H1 (cell line): ENCODE data around the gene NUP107. TPM values are rescaled to one million over a fixed set of nuclear protein-coding genes. Genes with fewer than 3 reads are reported as not detected.

Experiments used
- CTCF ChIA-PET: fragments of 300-600 bp; sonication (Branson Sonifier 250); formaldehyde crosslinking; loops from one replicate; lab custom pipeline; 2021; ENCODE audit not compliant: partially characterized antibody; lab: Charles Lee
- POLR2A ChIA-PET: fragments of 300-600 bp; sonication (Branson Sonifier 250); formaldehyde crosslinking; loops from one replicate; lab custom pipeline; 2021; ENCODE audit warnings: inconsistent platforms; ENCODE audit not compliant: partially characterized antibody; lab: Charles Lee
- DNase-seq, 2 experiments: peaks; one replicate each; pipeline versions ENCODE4 v3.0.0 to v3.0.0-alpha.2; 2010 to 2022; ENCODE audit warnings: low spot score in 2 of 2, low read depth in 1 of 2, mixed read lengths in 1 of 2
- FAIRE-seq: peaks from 2 replicates; lab custom pipeline; 2011; peaks lifted over from hg19 to GRCh38; lab: Jason Lieb, UNC
- H2AFZ ChIP-seq: 2 replicates; pipeline ENCODE4 v1.8.1; 2012; ENCODE audit warnings: low read length, inconsistent platforms
- H2AK5ac ChIP-seq: 2 replicates; pipeline ENCODE4 v1.6.1; 2013; ENCODE audit warnings: low read depth, low read length
- H2BK120ac ChIP-seq: replicated peaks from 2 replicates; pipeline ENCODE3; 2013; ENCODE audit warnings: low read depth, low read length, inconsistent platforms
- H2BK12ac ChIP-seq: 2 replicates; pipeline ENCODE4 v1.6.1; 2013; ENCODE audit warnings: low read depth, low read length
- H2BK15ac ChIP-seq: 2 replicates; pipeline ENCODE4 v1.6.1; 2013; ENCODE audit warnings: low read length
- H2BK20ac ChIP-seq: 2 replicates; pipeline ENCODE4 v1.6.1; 2013; ENCODE audit warnings: low read length
- H2BK5ac ChIP-seq: 2 replicates; pipeline ENCODE4 v1.6.1; 2013; ENCODE audit warnings: low read depth, low read length
- H3K14ac ChIP-seq: 2 replicates; pipeline ENCODE4 v1.6.1; 2013; ENCODE audit warnings: inconsistent platforms; ENCODE audit not compliant: insufficient read length
- H3K18ac ChIP-seq: 2 replicates; pipeline ENCODE4 v1.6.1; 2013; ENCODE audit warnings: low read length; ENCODE audit errors: extremely low read depth
- H3K23ac ChIP-seq: 2 replicates; pipeline ENCODE4 v1.6.1; 2013; ENCODE audit warnings: inconsistent platforms; ENCODE audit not compliant: insufficient read length
- H3K23me2 ChIP-seq: 2 replicates; pipeline ENCODE4 v1.6.1; 2013; ENCODE audit warnings: low read depth, low read length
- H3K27ac ChIP-seq: 2 replicates; pipeline ENCODE4 v1.6.1; 2011; ENCODE audit warnings: low read depth, low read length, inconsistent platforms
- H3K27me3 ChIP-seq, 4 experiments: replicated peaks in 1 of 4; 1 replicate in 1 of 4; 2 replicates in 3 of 4; pipeline versions ENCODE4 v1.6.1 to v1.8.1; 2011 to 2013; ENCODE audit warnings: low read length in 3 of 4, mild to moderate bottlenecking in 3 of 4, inconsistent platforms in 2 of 4, mixed read lengths in 2 of 4, moderate library complexity in 1 of 4; ENCODE audit not compliant: control insufficient read depth in 3 of 4, insufficient read depth in 3 of 4; ENCODE audit errors: extremely low read depth in 1 of 4
- H3K36me3 ChIP-seq, 4 experiments: 2 replicates each; pipeline versions ENCODE4 v1.6.1 to v1.8.1; 2011 to 2013; ENCODE audit warnings: mild to moderate bottlenecking in 4 of 4, low read length in 3 of 4, moderate library complexity in 2 of 4, control low read depth in 1 of 4, inconsistent platforms in 1 of 4; ENCODE audit not compliant: insufficient read depth in 4 of 4, control insufficient read depth in 2 of 4
- H3K4ac ChIP-seq: replicated peaks from 2 replicates; pipeline ENCODE3; 2013; ENCODE audit warnings: low read length, low read depth, mixed read lengths, inconsistent platforms; ENCODE audit not compliant: insufficient read length
- H3K4me1 ChIP-seq, 4 experiments: replicated peaks in 1 of 4; 1 replicate in 1 of 4; 2 replicates in 3 of 4; pipeline versions ENCODE4 v1.6.1 to v1.8.1; 2011 to 2013; ENCODE audit warnings: low read length in 3 of 4, inconsistent platforms in 2 of 4, mixed read lengths in 1 of 4; ENCODE audit not compliant: insufficient read depth in 4 of 4, control insufficient read depth in 3 of 4
- H3K4me2 ChIP-seq, 2 experiments: 2 replicates each; pipeline versions ENCODE4 v1.6.1 to v1.8.1; 2011 to 2013; ENCODE audit warnings: low read depth in 2 of 2, low read length in 2 of 2, control low read depth in 1 of 2, inconsistent platforms in 1 of 2, mild to moderate bottlenecking in 1 of 2; ENCODE audit not compliant: insufficient read depth in 1 of 2
- H3K4me3 ChIP-seq, 4 experiments: fragments of 200-600, 300-600 bp in 1 of 4; sonication (generic), shearing (Covaris generic), sonication (Bioruptor Twin) in 1 of 4; 2 replicates each; pipeline versions ENCODE4 v1.5.1 to v1.8.1; 2011 to 2016; ENCODE audit warnings: low read length in 4 of 4, low read depth in 3 of 4, control low read depth in 2 of 4, inconsistent platforms in 2 of 4, mild to moderate bottlenecking in 2 of 4, mixed read lengths in 1 of 4, moderate library complexity in 1 of 4; ENCODE audit not compliant: insufficient read depth in 2 of 4; ENCODE audit errors: extremely low read depth in 1 of 4
- H3K56ac ChIP-seq: replicated peaks from 2 replicates; pipeline ENCODE3; 2013; ENCODE audit warnings: low read depth, mild to moderate bottlenecking, mixed read lengths, low read length, inconsistent platforms; ENCODE audit not compliant: insufficient read length
- H3K79me1 ChIP-seq: 2 replicates; pipeline ENCODE4 v1.6.1; 2013; ENCODE audit warnings: low read depth, low read length, control low read depth
- H3K79me2 ChIP-seq, 2 experiments: 2 replicates each; pipeline versions ENCODE4 v1.6.1 to v1.8.1; 2012 to 2013; ENCODE audit warnings: low read length in 2 of 2, mild to moderate bottlenecking in 2 of 2, inconsistent platforms in 1 of 2; ENCODE audit not compliant: insufficient read depth in 2 of 2, control insufficient read depth in 1 of 2
- H3K9ac ChIP-seq, 4 experiments: replicated peaks in 1 of 4; 1 replicate in 1 of 4; 2 replicates in 3 of 4; pipeline versions ENCODE4 v1.6.1 to v1.8.1; 2011 to 2013; ENCODE audit warnings: low read depth in 3 of 4, low read length in 3 of 4, control low read depth in 2 of 4, mild to moderate bottlenecking in 2 of 4, moderate library complexity in 2 of 4, inconsistent platforms in 1 of 4; ENCODE audit errors: extremely low read depth in 1 of 4
- H3K9me3 ChIP-seq, 2 experiments: 2 replicates each; pipeline versions ENCODE4 v1.6.1 to v1.8.1; 2012 to 2013; ENCODE audit warnings: mild to moderate bottlenecking in 2 of 2, moderate library complexity in 2 of 2, control low read depth in 1 of 2, inconsistent platforms in 1 of 2, low read depth in 1 of 2, low read length in 1 of 2, mixed read lengths in 1 of 2; ENCODE audit not compliant: insufficient read depth in 2 of 2
- H4K20me1 ChIP-seq, 2 experiments: replicated peaks in 1 of 2; 2 replicates each; pipeline versions ENCODE3 to v1.8.1; 2011 to 2013; ENCODE audit warnings: inconsistent platforms in 2 of 2, low read length in 2 of 2, mild to moderate bottlenecking in 1 of 2; ENCODE audit not compliant: insufficient read depth in 2 of 2, control insufficient read depth in 1 of 2
- H4K5ac ChIP-seq: 2 replicates; pipeline ENCODE4 v1.6.1; 2013; ENCODE audit warnings: low read length, low read depth, mixed read lengths, inconsistent platforms; ENCODE audit not compliant: insufficient read length
- H4K8ac ChIP-seq: 2 replicates; pipeline ENCODE4 v1.8.0; 2013; ENCODE audit warnings: mild to moderate bottlenecking, moderate library complexity, low read length, inconsistent platforms; ENCODE audit not compliant: insufficient read depth; ENCODE audit errors: extremely low read depth
- H4K91ac ChIP-seq: replicated peaks from 2 replicates; pipeline ENCODE3; 2013; ENCODE audit warnings: low read length, mixed read lengths, inconsistent platforms; ENCODE audit not compliant: insufficient read length
- CBX8 ChIP-seq: fragments of 300-800, 300-1000 bp; sonication (generic); IDR thresholded peaks from 2 replicates; pipeline ENCODE4 v1.7.1; 2016; ENCODE audit warnings: low read depth, low read length, borderline replicate concordance
- GABPA ChIP-seq: IDR thresholded peaks from 2 replicates; pipeline ENCODE4 v1.6.1; 2011; ENCODE audit warnings: mild to moderate bottlenecking, low read length, moderate library complexity, borderline replicate concordance; ENCODE audit not compliant: insufficient read depth
- GTF2F1 ChIP-seq: IDR thresholded peaks from 2 replicates; pipeline ENCODE4 v1.6.1; 2012; ENCODE audit warnings: low read depth, low read length, improper control_type of control experiment, borderline replicate concordance
- JUN ChIP-seq: IDR thresholded peaks from 2 replicates; pipeline ENCODE4 v1.6.1; 2011; ENCODE audit warnings: low read depth, mild to moderate bottlenecking, improper control_type of control experiment, low read length
- NANOG ChIP-seq: IDR thresholded peaks from 2 replicates; pipeline ENCODE4 v1.6.1; 2011; ENCODE audit warnings: low read length, low read depth, mild to moderate bottlenecking, inconsistent platforms; ENCODE audit not compliant: insufficient read depth, poor library complexity, severe bottlenecking
- POLR2A ChIP-seq, 2 experiments: IDR thresholded peaks; 1 replicate in 1 of 2; 2 replicates in 1 of 2; pipeline ENCODE4 v1.6.1; 2011; ENCODE audit warnings: low read depth in 2 of 2, low read length in 2 of 2, mild to moderate bottlenecking in 2 of 2; ENCODE audit errors: control extremely low read depth in 1 of 2
- SRF ChIP-seq: IDR thresholded peaks from 2 replicates; pipeline ENCODE4 v1.6.1; 2011; ENCODE audit warnings: mild to moderate bottlenecking, low read depth, low read length, moderate library complexity
- YY1 ChIP-seq: IDR thresholded peaks from 2 replicates; pipeline ENCODE4 v1.6.1; 2011; ENCODE audit warnings: low read depth, mild to moderate bottlenecking, low read length
- WGBS, 2 experiments: shearing (Covaris generic) in 1 of 2; methylation state at CpG; one replicate each; pipeline versions ENCODE4 v1.1.6 to v1.1.7; 2013 to 2015; ENCODE audit warnings: low lambda C conversion rate in 2 of 2, mixed read lengths in 2 of 2, inconsistent platforms in 1 of 2, low coverage in 1 of 2, missing lambda C conversion rate in 1 of 2; ENCODE audit not compliant: insufficient replicate concordance in 2 of 2, insufficient coverage in 1 of 2, insufficient read length in 1 of 2; ENCODE audit errors: extremely low coverage in 1 of 2, missing lambda C conversion rate in 1 of 2; 5-methylcytosine and 5-hydroxymethylcytosine counted together
- long read RNA-seq, 2 experiments: library from RNA in 1 of 2; library from capped mRNA in 1 of 2; stranded (forward); transcript quantifications; one replicate each; pipeline ENCODE4 v2.0.0, GENCODE V29; 2021; ENCODE audit warnings: inconsistent platforms in 1 of 2
- polyA minus RNA-seq, 3 experiments: library from RNA; depleted of rRNA, polyadenylated mRNA; stranded (reverse); fragments of >200 nt; gene quantifications; 1 replicate in 2 of 3; 2 replicates in 1 of 3; pipeline ENCODE4 v1.2.3, GENCODE V29; 2011
- polyA plus RNA-seq, 7 experiments: library from polyadenylated mRNA; depleted of rRNA in 3 of 7; stranded (reverse) in 5 of 7; unstranded in 2 of 7; fragments of >200 nt in 5 of 7; fragments of 200-250 nt in 2 of 7; gene quantifications; 1 replicate in 5 of 7; 2 replicates in 1 of 7; 4 replicates in 1 of 7; pipeline versions ENCODE4 v1.2.1 to v1.2.3, GENCODE V29; 2011 to 2013; ENCODE audit warnings: missing spikeins in 2 of 7, mixed read lengths in 2 of 7
- total RNA-seq: library from RNA; stranded (reverse); fragmentation: NEBNext Ultra II Directional; extraction: Animal tissue kit (Norgen Biotek cat#: 25700); gene quantifications from 2 replicates; pipeline ENCODE4 v1.2.1, GENCODE V29; 2021

NUP107 gene
- total RNA-seq (139 and 141 TPM in 2 replicates), polyA plus RNA-seq (2011; rRNA removed) (32.0 and 46.1 TPM in 2 replicates), polyA minus RNA-seq (2011; rRNA and poly(A)+ RNA removed) (98.6 and 138 TPM in 2 replicates)
- 75.2 TPM for polyA plus RNA-seq (2011; cell fraction: cytosol; rRNA removed)
- polyA plus RNA-seq (2011; cell fraction: nucleus; rRNA removed), result 34.4 TPM
- polyA plus RNA-seq (2012, experiment 1 of 2), result 78.0 to 149 TPM (median 100 TPM) in 4 replicates
- 4.5 TPM for polyA plus RNA-seq (2012, experiment 2 of 2)
- 88.8 TPM for polyA plus RNA-seq (2013, experiment 1 of 2)
- polyA plus RNA-seq (2013, experiment 2 of 2), result 82.4 TPM
- 66.8 TPM for polyA minus RNA-seq (2011; cell fraction: cytosol; rRNA and poly(A)+ RNA removed)
- 87.1 TPM for polyA minus RNA-seq (2011; cell fraction: nucleus; rRNA and poly(A)+ RNA removed)
- long read RNA-seq, experiment 1, full-length matches to known transcripts, result 12 of 79 reads
- long read RNA-seq, experiment 1, partial matches to known transcripts, result 49 of 79 reads
- long read RNA-seq, experiment 1, other reads (novel, unspliced or antisense), result 18 of 79 reads
- long read RNA-seq, experiment 2, full-length matches to known transcripts, result 46 of 108 reads
- long read RNA-seq, experiment 2, partial matches to known transcripts, result 54 of 108 reads
- long read RNA-seq, experiment 2, other reads (novel, unspliced or antisense), result 8 of 108 reads

DNA sequence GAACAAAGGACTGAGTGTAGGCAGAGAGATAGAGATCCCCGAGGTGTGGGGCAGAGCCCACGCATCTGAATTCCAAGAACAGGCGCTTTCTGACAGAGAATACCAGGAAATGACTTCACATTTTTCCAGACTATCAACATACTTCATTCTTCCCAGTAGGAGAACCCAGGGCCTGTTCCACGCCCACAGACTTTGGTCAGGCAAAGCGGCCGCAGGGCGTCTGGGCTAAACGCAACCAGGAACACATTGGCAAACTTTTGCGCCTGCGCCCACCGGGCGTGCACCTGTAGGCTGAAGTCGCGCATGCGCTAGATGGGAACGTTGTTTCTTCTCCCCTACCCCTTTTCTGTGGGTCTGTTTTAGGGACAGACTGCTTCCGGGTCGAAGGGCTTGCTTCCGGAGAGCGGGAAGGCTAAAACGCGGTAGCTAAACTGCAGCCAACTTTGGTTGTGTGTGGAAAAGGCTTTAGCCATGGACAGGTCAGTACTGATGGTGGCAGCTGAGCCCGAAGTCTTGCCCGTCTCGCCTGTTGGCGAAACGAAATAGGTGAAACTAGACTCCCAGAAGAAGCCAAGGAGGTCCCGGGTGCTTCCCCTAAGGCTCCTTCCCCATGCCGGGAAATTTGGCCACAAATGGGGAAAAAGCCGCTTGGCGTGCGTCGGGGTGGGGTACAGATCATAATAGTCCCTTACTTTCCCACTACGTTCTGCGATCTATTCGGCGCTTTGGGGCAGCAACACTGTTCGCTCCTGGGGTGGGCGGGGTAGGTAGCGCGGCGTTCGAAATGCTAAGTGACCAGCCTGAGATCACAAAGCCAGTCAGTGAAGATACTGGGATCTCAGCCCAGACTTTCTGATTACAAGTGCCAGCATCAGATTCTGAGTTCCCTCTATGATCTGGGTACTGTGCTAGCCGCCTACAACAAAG, at the start of gene NUP107:
Gene NUP107, plus strand, starts transcription at position 384 of the 927 bp plus-strand sequence. Its CDS starts 88 bp downstream, at position 472.
- no peak within 1 kb of the TSS for H2BK15ac ChIP-seq
- peak within 1 kb of the TSS; percentile 89 for H3K27ac ChIP-seq
- peak within 1 kb of the TSS; percentile 20 for H3K56ac ChIP-seq
- H2BK120ac ChIP-seq, result no peak within 1 kb of the TSS
- peak within 1 kb of the TSS; percentile 61 to 81 for H3K4me2 ChIP-seq
- CTCF ChIA-PET, result interaction anchor here (0.7 to 1.0 kb wide), 2 partner anchors 20 to 352 kb away, joined by 3 read pairs; no protein-coding TSS in a partner anchor
- 0 out of 2 replicates have a peak, but pooled peaks cover 2% of the 10 kb centered on the region for H3K23me2 ChIP-seq
- no peak within 1 kb of the TSS for H3K4ac ChIP-seq
- peak within 1 kb of the TSS; percentile 34; the same call in 1 of the 2 replicates for H3K18ac ChIP-seq
- no peak within 1 kb of the TSS for H2BK12ac ChIP-seq
- H3K14ac ChIP-seq, result no peak within 1 kb of the TSS
- peak within 1 kb of the TSS; percentile 89 for H2BK5ac ChIP-seq
- peak within 1 kb of the TSS; percentile 98 for H2AFZ ChIP-seq
- H2AK5ac ChIP-seq, result no peak within 1 kb of the TSS
- H3K23ac ChIP-seq, result no peak within 1 kb of the TSS
- H4K20me1 ChIP-seq, result no peaks in the 10 kb centered on the region
- H3K4me3 ChIP-seq, result peak within 1 kb of the TSS; percentile 85 to 100 (median 94)
- H3K27me3 ChIP-seq, result no peaks in the 10 kb centered on the region
- FAIRE-seq, result no peak
- POLR2A ChIA-PET, result interaction anchor here (0.6 to 1.0 kb wide), 6 partner anchors 10 to 451 kb away, joined by 3 to 4 read pairs (median 4); partner anchors contain the start of gene MDM2
- peak; percentile 91 to 97 for DNase-seq
- WGBS, 2 experiments, result 2% methylated on average over 44 of the region's 44 CpGs; no CpG with 5 or more reads in 1 of the 2 experiments
- peaks cover 11 to 35% of the 10 kb centered on the region in 2 experiments for H3K79me2 ChIP-seq
- peaks cover 8 to 15% (median 12%) of the 10 kb centered on the region in 4 experiments for H3K36me3 ChIP-seq
- H3K9ac ChIP-seq, result peak within 1 kb of the TSS; percentile 92 to 98 (median 94)
- peak within 1 kb of the TSS; percentile 99 for H4K8ac ChIP-seq
- H3K79me1 ChIP-seq, result no peaks in the 10 kb centered on the region; the same call in 1 of the 2 replicates
- H2BK20ac ChIP-seq, result no peak within 1 kb of the TSS
- no peak within 1 kb of the TSS for H4K91ac ChIP-seq
- no peaks in the 10 kb centered on the region for H3K9me3 ChIP-seq
- peak within 1 kb of the TSS; percentile 70 for H4K5ac ChIP-seq
- peaks cover 0 to 2% (median 0%) of the 10 kb centered on the region in 4 experiments; a peak in 2 of 7 replicates for H3K4me1 ChIP-seq
- TF ChIP-seq GABPA (peak; percentile 100), POLR2A (IDR thresholded peaks at IDR 0.05; ENCODE audit: control extremely low read depth in 1 of 2, low read depth in 2 of 2, low read length in 2 of 2) (peak; percentile 82 to 97), YY1 (no peak), CBX8 (no peak), JUN (no peak), SRF (peak; percentile 57; the same call in 1 of the 2 replicates), GTF2F1 (no peak), NANOG (no peak)
